Neural progenitor cell (in vitro differentiated cells): ENCODE results near the gene FBXW11. TPM values are rescaled to one million over a fixed set of nuclear protein-coding genes. Genes with fewer than 3 reads are reported as not detected.
"Not testable (repeated sequence)": the region's sequence is repeated elsewhere in the genome, so short reads cannot be mapped to it uniquely, and the experiment has no call there.

Source experiments
- DNase-seq: peaks from one replicate; pipeline ENCODE4 v3.0.0-alpha.2; 2016; ENCODE audit warnings: low spot score
- H2AFZ ChIP-seq: fragments of 200-600 bp; sonication (generic); replicated peaks from 2 replicates; pipeline ENCODE4 v1.6.1; 2016; ENCODE audit warnings: antibody characterized with exemption
- H3F3A ChIP-seq: fragments of 200-600 bp; sonication (generic); 2 replicates; pipeline ENCODE4 v1.6.1; 2016; ENCODE audit warnings: antibody characterized with exemption, low read depth
- H3K27ac ChIP-seq: fragments of 200-600 bp; sonication (generic); 2 replicates; pipeline ENCODE4 v1.5.1; 2016; ENCODE audit warnings: mild to moderate bottlenecking
- H3K27me3 ChIP-seq: fragments of 200-600 bp; sonication (generic); 2 replicates; pipeline ENCODE4 v1.6.1; 2016; ENCODE audit warnings: mild to moderate bottlenecking, moderate library complexity
- H3K36me3 ChIP-seq: fragments of 200-600 bp; sonication (generic); 2 replicates; pipeline ENCODE4 v1.5.1; 2016
- H3K4me1 ChIP-seq: fragments of 200-600 bp; sonication (generic); 2 replicates; pipeline ENCODE4 v1.6.1; 2016; ENCODE audit warnings: mixed run types
- H3K4me2 ChIP-seq: fragments of 200-600 bp; sonication (generic); 2 replicates; pipeline ENCODE4 v1.6.1; 2016
- H3K4me3 ChIP-seq: fragments of 200-600 bp; sonication (generic); 2 replicates; pipeline ENCODE4 v1.5.1; 2016
- H3K79me2 ChIP-seq: fragments of 200-600 bp; sonication (generic); 2 replicates; pipeline ENCODE4 v1.6.1; 2016; ENCODE audit warnings: low read depth
- H3K9ac ChIP-seq: fragments of 200-600 bp; sonication (generic); 2 replicates; pipeline ENCODE4 v1.6.1; 2016
- H3K9me3 ChIP-seq: fragments of 200-600 bp; sonication (generic); 2 replicates; pipeline ENCODE4 v1.5.1; 2016; ENCODE audit warnings: low read depth
- H4K20me1 ChIP-seq: fragments of 200-600 bp; sonication (generic); 2 replicates; pipeline ENCODE4 v1.6.1; 2016; ENCODE audit warnings: low read depth
- H3K27ac Mint-ChIP-seq: 3 replicates; pipeline ENCODE4 v1.8.0; 2021; ENCODE audit warnings: mixed read lengths
- H3K27me3 Mint-ChIP-seq: 2 replicates; pipeline ENCODE4 v1.8.0; 2022; ENCODE audit warnings: low read depth, mild to moderate bottlenecking, inconsistent platforms, moderate library complexity, mixed read lengths; ENCODE audit not compliant: insufficient read depth
- H3K36me3 Mint-ChIP-seq: 3 replicates; pipeline ENCODE4 v1.8.0; 2021; ENCODE audit warnings: mixed read lengths
- H3K4me1 Mint-ChIP-seq: 3 replicates; pipeline ENCODE4 v1.8.0; 2021; ENCODE audit warnings: mixed read lengths
- H3K4me3 Mint-ChIP-seq: 3 replicates; pipeline ENCODE4 v1.8.0; 2021; ENCODE audit warnings: mild to moderate bottlenecking, moderate library complexity, mixed read lengths
- H3K9me3 Mint-ChIP-seq: 3 replicates; pipeline ENCODE4 v1.8.0; 2020; ENCODE audit warnings: mixed read lengths
- EZH2 ChIP-seq: fragments of 200-600 bp; sonication (generic); IDR thresholded peaks from 2 replicates; pipeline ENCODE4 v1.6.1; 2017; ENCODE audit warnings: antibody characterized with exemption, mild to moderate bottlenecking, moderate library complexity
- EZH2phosphoT487 ChIP-seq: fragments of 200-600 bp; sonication (generic); IDR thresholded peaks from 2 replicates; pipeline ENCODE4 v1.6.1; 2017; ENCODE audit warnings: antibody characterized with exemption
- total RNA-seq: library from RNA; depleted of rRNA; stranded (reverse); fragments of >200 nt; gene quantifications from 2 replicates; pipeline ENCODE4 v1.2.3, GENCODE V29; 2015; ENCODE audit warnings: low replicate concordance
- TF ChIP-seq, protein P1 (sequence below): fragments of 200-600 bp; sonication (generic); IDR thresholded peaks from 2 replicates; pipeline ENCODE4 v1.5.1; 2017; ENCODE audit warnings: antibody characterized with exemption, mild to moderate bottlenecking

FBXW11 gene
- total RNA-seq, 1 donor from 2014 or later, result 79.1 TPM

GRCh38 chr5:172029876-172030275, 23.4 kb upstream of the FBXW11 start:
- Mint-ChIP-seq H3K4me1 (no peaks in the 10 kb centered on the region), H3K4me3 (no peak overlapping the region), H3K36me3 (peaks cover 4% of the 10 kb centered on the region), H3K9me3 (peaks cover 20% of the 10 kb centered on the region), H3K27me3 (peaks cover 2% of the 10 kb centered on the region), H3K27ac (no peak overlapping the region)
- no peaks in the 10 kb centered on the region for H3K4me1 ChIP-seq
- H3K27me3 ChIP-seq, result no peaks in the 10 kb centered on the region
- DNase-seq, result no peak
- H3K27ac ChIP-seq, result no peak overlapping the region
- no peaks in the 10 kb centered on the region for H3K79me2 ChIP-seq
- no peaks in the 10 kb centered on the region for H3K9me3 ChIP-seq
- TF ChIP-seq, protein P1, sequence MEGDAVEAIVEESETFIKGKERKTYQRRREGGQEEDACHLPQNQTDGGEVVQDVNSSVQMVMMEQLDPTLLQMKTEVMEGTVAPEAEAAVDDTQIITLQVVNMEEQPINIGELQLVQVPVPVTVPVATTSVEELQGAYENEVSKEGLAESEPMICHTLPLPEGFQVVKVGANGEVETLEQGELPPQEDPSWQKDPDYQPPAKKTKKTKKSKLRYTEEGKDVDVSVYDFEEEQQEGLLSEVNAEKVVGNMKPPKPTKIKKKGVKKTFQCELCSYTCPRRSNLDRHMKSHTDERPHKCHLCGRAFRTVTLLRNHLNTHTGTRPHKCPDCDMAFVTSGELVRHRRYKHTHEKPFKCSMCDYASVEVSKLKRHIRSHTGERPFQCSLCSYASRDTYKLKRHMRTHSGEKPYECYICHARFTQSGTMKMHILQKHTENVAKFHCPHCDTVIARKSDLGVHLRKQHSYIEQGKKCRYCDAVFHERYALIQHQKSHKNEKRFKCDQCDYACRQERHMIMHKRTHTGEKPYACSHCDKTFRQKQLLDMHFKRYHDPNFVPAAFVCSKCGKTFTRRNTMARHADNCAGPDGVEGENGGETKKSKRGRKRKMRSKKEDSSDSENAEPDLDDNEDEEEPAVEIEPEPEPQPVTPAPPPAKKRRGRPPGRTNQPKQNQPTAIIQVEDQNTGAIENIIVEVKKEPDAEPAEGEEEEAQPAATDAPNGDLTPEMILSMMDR, result no peak
- TF ChIP-seq EZH2phosphoT487, result no peak
- no peak for TF ChIP-seq EZH2
- no peaks in the 10 kb centered on the region for H3K36me3 ChIP-seq
- H2AFZ ChIP-seq, result no peak overlapping the region
- no peaks in the 10 kb centered on the region for H4K20me1 ChIP-seq
- no peak overlapping the region for H3K4me3 ChIP-seq
- H3K4me2 ChIP-seq, result no peak overlapping the region
- H3K9ac ChIP-seq, result no peak overlapping the region
- no peaks in the 10 kb centered on the region for H3F3A ChIP-seq

DNA sequence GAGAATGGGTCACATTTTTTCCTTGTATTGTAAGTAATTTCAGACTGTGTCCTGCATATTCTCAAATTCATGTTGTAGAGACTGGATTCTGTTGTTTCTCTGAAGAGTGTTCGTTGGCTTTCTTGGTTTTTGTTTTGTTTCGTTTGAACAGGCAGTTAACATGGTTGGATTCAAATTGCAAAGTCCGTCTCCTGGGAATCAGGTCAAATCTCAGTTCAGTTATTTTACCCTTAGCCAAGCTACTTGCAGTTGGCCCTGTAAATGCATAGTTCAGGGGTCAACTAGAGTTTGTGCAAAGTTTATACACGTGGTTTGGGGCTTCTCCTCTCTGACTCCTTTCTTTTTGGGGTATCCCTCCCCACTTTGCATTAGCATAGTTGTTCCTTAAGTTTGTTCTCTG, 21.7 kb upstream of the FBXW11 start:
- H3K79me2 ChIP-seq, result no peaks in the 10 kb centered on the region
- H3F3A ChIP-seq, result no peaks in the 10 kb centered on the region
- DNase-seq, result no peak
- no peaks in the 10 kb centered on the region for H3K36me3 ChIP-seq
- H4K20me1 ChIP-seq, result no peaks in the 10 kb centered on the region
- Mint-ChIP-seq H3K4me1 (no peaks in the 10 kb centered on the region), H3K36me3 (peaks cover 4% of the 10 kb centered on the region), H3K27me3 (peaks cover 2% of the 10 kb centered on the region), H3K9me3 (peaks cover 20% of the 10 kb centered on the region), H3K27ac (no peak overlapping the region), H3K4me3 (no peak overlapping the region)
- no peaks in the 10 kb centered on the region for H3K27me3 ChIP-seq
- no peak overlapping the region for H3K4me3 ChIP-seq
- H3K27ac ChIP-seq, result no peak overlapping the region
- H3K9me3 ChIP-seq, result no peaks in the 10 kb centered on the region
- no peaks in the 10 kb centered on the region for H3K4me1 ChIP-seq
- no peak overlapping the region for H3K4me2 ChIP-seq
- H3K9ac ChIP-seq, result no peak overlapping the region
- no peak for TF ChIP-seq EZH2
- no peak for TF ChIP-seq EZH2phosphoT487
- TF ChIP-seq, protein P1, result no peak
- no peak overlapping the region for H2AFZ ChIP-seq

DNA sequence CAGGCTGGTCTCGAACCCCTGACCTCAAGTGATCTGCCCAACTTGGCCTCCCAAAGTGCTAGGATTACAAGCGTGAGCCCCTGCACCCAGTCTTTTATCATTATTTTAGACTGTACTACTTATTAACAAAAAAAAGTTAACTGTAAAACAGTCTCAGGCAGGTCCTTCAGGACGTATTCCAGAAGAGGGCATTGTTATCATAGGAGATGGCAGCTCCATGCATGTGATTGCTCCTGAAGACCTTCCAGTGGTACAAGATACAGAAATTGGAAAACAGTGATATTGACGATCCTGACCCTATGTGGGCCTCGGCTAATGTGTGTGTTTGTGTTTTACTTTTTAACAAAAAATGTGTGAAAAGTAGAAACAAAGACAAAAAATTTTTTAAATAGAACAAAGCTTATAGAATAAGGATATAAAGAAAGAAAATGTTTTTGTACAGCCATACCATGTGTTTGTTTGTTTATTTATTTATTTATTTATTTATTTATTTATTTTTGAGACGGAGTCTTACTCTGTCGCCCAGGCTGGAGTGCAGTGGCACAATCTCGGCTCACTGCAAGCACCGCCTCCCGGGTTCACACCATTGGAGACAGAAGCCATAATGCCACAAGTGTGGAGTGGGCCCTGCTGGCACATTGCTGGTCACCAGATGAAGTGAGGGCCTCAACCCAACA, 13.8 kb upstream of the FBXW11 start:
- DNase-seq, H3K4me3 Mint-ChIP-seq, H3K27me3 ChIP-seq, H2AFZ ChIP-seq, H3K27ac Mint-ChIP-seq, H3K4me2 ChIP-seq, H3K4me1 ChIP-seq, H3K36me3 ChIP-seq, H3K27ac ChIP-seq, H3K4me3 ChIP-seq, H3K9ac ChIP-seq, H3K4me1 Mint-ChIP-seq, H3K27me3 Mint-ChIP-seq, H3F3A ChIP-seq, H3K36me3 Mint-ChIP-seq, H3K9me3 ChIP-seq, H3K9me3 Mint-ChIP-seq, H4K20me1 ChIP-seq, H3K79me2 ChIP-seq: not testable (repeated sequence)

- Histone ChIP-seq H3K27me3 (no peaks in the 10 kb centered on the region), H3K36me3 (no peaks in the 10 kb centered on the region), H3K4me3 (no peak overlapping the region), H3F3A (peaks cover under 1% of the 10 kb centered on the region), H3K9me3 (no peaks in the 10 kb centered on the region), H3K9ac (no peak overlapping the region), H2AFZ (no peak overlapping the region), H4K20me1 (no peaks in the 10 kb centered on the region), H3K27ac (no peak overlapping the region), H3K4me2 (no peak overlapping the region), H3K79me2 (no peaks in the 10 kb centered on the region), H3K4me1 (no peaks in the 10 kb centered on the region)
- Mint-ChIP-seq H3K4me1 (no peaks in the 10 kb centered on the region), H3K4me3 (no peak overlapping the region), H3K9me3 (no peaks in the 10 kb centered on the region), H3K36me3 (no peaks in the 10 kb centered on the region), H3K27ac (no peak overlapping the region), H3K27me3 (peaks cover 2% of the 10 kb centered on the region)
- TF ChIP-seq EZH2phosphoT487, result no peak
- TF ChIP-seq EZH2, result no peak
- TF ChIP-seq, protein P1, result no peak
- DNase-seq, result no peak
These were observed 8.9 kb upstream of the FBXW11 start for GRCh38 chr5:172015346-172015745.
